Stimulated activated CD8-positive, alpha-beta memory T cell treated with anti-CD3 and anti-CD28 coated beads, Interleukin-7, amount 100 ng/mL, for 4 hours (primary cell): ENCODE data around the gene IFITM1.
"Not testable (repeated sequence)": the region's sequence is repeated elsewhere in the genome, so short reads cannot be mapped to it uniquely, and the experiment has no call there.

Experiments used
- DNase-seq, 2 donors: peaks; one replicate each; pipeline ENCODE4 v3.0.0-alpha.2; 2020; ENCODE audit warnings: low read depth in 2 of 2

IFITM1 gene

DNA sequence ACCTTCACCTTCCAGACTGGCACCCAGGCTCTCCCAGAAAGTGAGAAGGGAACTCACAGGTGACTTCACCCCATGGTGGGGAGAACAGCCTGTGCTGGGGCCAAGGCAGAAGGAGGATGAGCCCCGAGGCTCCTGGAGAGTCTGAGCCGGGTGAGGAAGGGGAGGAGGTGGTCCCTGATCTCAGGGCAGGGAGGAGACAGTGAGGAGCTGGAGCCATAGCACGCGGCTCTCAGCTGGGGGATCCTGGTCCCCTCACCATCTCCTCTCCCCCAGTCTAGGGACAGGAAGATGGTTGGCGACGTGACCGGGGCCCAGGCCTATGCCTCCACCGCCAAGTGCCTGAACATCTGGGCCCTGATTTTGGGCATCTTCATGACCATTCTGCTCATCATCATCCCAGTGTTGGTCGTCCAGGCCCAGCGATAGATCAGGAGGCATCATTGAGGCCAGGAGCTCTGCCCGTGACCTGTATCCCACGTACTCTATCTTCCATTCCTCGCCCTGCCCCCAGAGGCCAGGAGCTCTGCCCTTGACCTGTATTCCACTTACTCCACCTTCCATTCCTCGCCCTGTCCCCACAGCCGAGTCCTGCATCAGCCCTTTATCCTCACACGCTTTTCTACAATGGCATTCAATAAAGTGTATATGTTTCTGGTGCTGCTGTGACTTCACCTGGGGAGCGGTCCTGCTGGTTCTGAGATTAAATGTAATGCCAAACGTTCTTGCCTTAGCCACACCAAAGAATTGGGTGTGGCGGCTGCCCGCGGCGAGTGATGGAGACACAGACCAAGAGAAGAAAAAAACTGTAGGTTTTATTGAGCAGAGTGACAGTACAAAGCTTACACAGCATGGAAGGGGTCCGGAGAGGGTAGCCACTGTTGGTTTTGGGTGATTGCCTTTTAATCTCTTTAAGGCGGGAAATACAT lies 4.8 kb upstream of the IFITM1 start:
- DNase-seq: not testable (repeated sequence)

DNA sequence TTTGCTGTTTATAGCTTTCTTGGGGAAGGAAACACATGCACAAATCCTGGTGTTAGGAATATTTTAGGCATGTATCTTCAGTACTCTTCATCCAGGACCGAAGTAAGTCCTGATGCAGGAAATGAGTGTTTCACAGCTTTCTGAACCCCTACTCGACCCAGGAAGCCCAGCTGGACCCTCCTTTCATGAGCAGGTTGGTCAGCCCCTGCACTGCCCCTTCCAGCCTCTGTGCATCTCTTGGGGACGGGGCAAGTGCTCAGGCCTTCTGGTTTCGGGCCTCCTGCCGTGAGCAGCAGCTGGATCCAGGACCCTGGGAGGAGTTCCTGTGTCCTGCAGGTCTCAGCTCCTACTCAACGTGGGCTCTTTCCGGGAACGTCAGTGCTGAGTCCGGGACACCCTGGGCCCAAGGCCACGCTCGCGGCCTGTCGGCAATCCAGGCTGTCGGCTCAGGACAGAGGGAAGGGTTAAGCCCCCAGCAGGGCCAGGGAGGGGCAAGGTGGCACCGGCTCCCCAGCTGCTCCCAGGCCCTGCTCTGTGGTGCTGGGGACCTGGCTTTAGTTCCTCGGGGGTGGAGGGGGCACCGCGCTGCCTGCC lies 3.8 kb upstream of the IFITM1 start:
- not testable (repeated sequence) for DNase-seq

DNA sequence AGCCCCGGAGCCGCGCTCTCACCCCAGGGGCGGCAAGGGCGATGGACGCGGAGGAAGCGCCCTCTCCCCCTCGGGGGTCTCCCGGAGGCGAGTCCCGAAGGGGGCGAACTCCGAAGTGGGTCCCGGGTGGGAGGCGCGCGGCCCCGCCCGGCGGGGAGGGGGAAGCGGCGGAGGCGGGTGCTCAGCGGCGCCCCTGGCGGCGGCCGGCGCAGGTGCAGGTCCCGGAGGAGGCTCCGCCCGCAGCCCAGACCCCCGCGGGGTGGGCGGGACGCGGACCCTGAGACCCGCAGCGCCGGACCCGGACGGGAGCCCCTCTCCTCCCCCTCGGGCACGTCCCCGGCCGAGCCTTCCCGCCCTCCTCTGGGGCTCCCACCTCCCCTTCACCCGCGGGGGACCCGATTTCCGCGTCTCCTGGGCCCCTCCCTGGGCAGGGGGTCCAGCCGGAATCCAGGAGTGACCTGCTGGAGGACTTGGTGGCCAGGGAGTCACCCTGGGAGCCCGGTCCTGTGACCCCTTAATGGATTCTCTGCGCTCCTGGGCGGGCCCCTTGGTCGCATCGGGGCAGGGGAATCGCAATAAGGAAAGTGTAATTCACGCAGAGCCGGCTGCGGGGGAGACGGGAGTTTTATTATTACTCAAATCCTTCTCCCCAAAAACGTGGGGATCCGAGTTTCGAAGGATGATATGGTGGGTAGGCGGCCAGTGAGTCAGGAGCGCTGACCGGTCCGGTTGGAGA lies 2.7 kb upstream of the IFITM1 start:
- not testable (repeated sequence) for DNase-seq

GRCh38 chr11:312092-312816 lies 1.6 kb upstream of the IFITM1 start:
- no peak for DNase-seq

GRCh38 chr11:313304-313786 lies 495 bp upstream of the IFITM1 start:
- no peak for DNase-seq

GRCh38 chr11:314554-314875 lies 675 bp downstream of the IFITM1 start:
- not testable (repeated sequence) for DNase-seq

DNA sequence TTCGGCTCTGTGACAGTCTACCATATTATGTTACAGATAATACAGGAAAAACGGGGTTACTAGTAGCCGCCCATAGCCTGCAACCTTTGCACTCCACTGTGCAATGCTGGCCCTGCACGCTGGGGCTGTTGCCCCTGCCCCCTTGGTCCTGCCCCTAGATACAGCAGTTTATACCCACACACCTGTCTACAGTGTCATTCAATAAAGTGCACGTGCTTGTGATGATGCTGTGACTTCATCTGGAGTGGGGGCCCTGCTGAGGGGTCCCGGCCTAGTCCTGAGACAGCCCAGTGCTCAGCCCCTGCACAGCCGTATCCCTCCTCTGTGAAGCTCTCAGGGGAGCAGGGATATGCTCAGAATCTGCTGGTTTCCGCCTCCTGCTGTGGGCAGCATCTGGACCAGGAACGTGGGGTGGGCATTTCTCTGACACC lies 1.2 kb downstream of the IFITM1 start:
- DNase-seq: no peak

GRCh38 chr11:315516-315994 lies 1.7 kb downstream of the IFITM1 start:
- DNase-seq: no peak

- no peak for DNase-seq
Observed at GRCh38 chr11:316031-316701, 2.3 kb downstream of the IFITM1 start.

DNA sequence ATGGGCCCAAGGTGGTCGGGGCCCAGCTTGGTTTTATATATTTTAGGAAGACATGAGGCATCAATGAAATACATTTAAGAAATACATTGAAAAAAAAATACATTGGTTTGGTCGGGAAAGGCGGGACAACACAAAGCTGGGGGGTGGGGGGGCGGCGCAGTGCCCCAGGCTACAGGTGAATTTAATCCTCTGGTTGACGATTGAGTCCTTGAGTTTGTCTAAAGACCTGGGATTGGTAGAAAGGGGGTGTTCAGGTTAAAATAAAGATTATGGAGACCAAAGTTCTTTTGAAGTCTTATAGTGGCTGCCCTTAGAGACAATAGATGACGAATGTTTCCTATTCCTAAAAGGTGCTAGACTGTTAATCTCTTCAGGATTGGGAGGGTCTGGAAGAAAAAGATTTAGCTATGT lies 3.1 kb downstream of the IFITM1 start:
- no peak for DNase-seq

- DNase-seq: not testable (repeated sequence)
Observed at GRCh38 chr11:317668-318404, 4.0 kb downstream of the IFITM1 start.

DNA sequence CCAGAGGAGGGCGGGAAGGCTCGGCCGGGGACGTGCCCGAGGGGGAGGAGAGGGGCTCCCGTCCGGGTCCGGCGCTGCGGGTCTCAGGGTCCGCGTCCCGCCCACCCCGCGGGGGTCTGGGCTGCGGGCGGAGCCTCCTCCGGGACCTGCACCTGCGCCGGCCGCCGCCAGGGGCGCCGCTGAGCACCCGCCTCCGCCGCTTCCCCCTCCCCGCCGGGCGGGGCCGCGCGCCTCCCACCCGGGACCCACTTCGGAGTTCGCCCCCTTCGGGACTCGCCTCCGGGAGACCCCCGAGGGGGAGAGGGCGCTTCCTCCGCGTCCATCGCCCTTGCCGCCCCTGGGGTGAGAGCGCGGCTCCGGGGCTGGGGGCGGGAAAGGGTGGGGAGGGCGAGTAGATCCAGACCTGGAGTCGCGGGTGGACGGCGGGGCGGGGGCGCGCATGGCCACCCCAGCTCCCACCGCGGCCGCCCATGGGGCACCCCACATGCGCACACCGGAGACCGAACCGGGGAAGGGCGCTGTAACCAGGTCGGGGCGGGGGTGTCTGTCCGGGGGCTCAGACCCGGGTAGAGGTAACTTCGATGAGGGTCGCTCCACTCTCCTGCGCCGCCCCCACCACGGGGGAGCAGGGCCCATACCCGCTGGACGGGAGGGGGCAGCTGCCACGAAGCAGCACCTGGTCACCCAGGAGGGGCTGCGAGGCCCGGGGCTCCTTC lies 4.7 kb downstream of the IFITM1 start:
- not testable (repeated sequence) for DNase-seq

DNA sequence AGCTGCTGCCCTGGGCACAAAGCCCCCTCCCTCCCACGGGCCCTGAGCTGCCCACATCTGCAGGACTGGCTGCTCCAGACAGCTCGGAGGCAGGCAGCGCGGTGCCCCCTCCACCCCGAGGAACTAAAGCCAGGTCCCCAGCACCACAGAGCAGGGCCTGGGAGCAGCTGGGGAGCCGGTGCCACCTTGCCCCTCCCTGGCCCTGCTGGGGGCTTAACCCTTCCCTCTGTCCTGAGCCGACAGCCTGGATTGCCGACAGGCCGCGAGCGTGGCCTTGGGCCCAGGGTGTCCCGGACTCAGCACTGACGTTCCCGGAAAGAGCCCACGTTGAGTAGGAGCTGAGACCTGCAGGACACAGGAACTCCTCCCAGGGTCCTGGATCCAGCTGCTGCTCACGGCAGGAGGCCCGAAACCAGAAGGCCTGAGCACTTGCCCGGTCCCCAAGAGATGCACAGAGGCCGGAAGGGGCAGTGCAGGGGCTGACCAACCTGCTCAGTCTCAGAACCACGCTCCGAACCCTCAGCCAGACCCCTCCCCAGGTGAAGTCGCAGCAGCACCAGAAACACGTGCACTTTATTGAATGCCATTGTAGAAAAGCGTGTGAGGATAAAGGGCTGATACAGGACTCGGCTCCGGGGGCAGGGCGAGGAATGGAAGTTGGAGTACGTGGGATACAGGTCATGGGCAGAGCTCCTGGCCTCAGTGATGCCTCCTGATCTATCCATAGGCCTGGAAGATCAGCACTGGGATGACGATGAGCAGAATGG lies 5.5 kb downstream of the IFITM1 start:
- DNase-seq: not testable (repeated sequence)

GRCh38 chr11:319888-320273 lies 6.0 kb downstream of the IFITM1 start:
- DNase-seq: not testable (repeated sequence)

DNA sequence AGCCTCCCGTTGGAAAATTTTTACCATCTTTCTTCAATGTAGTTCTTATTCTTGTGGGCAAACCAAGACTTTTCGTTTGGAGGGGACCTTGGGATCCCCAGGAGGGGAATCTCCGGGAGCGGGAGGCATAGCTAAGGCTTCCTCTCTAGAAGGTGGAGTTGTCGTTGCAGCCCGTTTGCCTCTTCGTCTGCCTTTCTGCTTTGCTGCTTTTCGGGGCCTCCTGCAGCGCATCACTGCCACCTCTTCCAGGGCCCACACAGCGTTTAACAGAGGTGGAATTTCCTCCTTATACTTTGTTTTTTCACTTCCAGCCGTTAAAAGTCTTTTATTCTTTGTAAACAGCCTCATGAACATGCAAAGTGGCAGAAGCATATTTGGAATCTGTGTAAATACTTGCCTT lies 10.3 kb downstream of the IFITM1 start:
- no peak for DNase-seq

DNA sequence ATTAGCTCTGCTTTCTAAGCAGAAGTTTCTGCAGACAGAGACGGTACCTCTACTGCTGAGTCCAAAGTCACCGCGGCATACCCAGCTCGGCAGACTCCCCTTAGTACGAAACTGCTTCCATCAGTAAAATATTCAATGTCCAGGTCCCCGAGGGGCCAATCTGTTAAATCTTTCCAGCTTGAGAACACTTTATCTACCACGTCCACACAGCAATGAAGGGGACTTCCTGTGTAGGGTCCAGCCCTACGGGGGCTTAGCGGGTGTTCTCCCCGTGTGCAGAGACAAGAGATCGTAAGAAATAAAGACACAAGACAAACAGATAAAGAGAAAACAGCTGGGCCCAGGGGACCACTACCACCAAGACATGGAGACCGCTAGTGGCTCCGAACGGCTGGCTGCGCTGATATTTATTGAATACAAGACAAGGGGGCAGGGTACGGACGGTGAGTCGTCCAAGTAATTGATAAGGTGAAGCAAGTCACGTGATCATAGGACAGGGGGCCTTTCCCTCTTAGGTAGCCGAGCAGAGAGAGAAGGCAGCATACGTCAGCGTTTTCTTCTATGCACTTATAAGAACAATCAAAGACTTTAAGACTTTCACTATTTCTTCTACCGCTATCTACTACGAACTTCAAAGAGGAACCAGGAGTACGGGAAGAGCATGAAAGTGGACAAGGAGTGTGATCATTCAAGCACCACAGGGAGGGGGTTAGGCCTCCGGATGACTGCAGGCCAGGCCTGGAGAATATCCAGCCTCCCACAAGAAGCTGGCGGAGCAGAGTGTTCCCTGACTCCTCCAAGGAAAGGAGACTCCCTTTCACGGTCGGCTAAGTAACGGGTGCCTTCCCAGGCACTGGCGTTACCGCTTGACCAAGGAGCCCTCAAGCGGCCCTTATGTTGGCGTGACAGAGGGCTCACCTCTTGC lies 11.0 kb downstream of the IFITM1 start:
- DNase-seq: not testable (repeated sequence)

- DNase-seq: no peak
Observed at GRCh38 chr11:325796-326591, 12.2 kb downstream of the IFITM1 start.
